ENCODE data around the gene ANKRD30B. TPM values are rescaled to one million over a fixed set of nuclear protein-coding genes. Genes with fewer than 3 reads are reported as not detected.
"Not testable (repeated sequence)": the region's sequence is repeated elsewhere in the genome, so short reads cannot be mapped to it uniquely, and the experiment has no call there.

The ANKRD30B gene
- total RNA-seq, 1 experiment from 2014 or later, result not detected

DNA sequence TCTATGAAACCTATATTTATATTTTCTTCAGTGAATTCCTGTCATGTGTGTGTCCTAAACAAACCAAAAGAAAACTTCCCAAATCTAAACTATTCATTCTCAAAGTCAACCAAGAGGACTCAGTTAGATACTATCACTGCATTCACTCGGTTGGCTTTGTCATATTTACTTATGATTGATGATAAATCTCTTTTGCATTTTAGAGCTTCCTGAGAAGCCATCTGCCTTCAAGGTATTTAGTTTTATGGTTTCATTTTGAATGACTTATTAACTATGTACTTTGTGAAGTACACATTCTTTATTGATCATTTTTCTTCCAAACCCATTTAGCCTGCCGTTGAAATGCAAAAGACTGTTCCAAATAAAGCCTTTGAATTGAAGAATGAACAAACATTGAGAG lies 36.2 kb downstream of the ANKRD30B start:
- H3K27me3 ChIP-seq (ENCODE audit: control insufficient read depth, insufficient read depth, low read length), result no peaks in the 10 kb centered on the region
- DNase-seq (ENCODE audit: low read depth, low spot score) (no peak), ATAC-seq (no peak)
- no peak overlapping the region for H3K4me3 ChIP-seq (ENCODE audit: low read depth in 2 of 2, low read length in 2 of 2)
- no peak for TF ChIP-seq TCF7L2 (IDR thresholded peaks at IDR 0.05; ENCODE audit: low read depth, low read length)
- no peak for TF ChIP-seq CTCF (IDR thresholded peaks at IDR 0.05)
- TF ChIP-seq, protein P1, sequence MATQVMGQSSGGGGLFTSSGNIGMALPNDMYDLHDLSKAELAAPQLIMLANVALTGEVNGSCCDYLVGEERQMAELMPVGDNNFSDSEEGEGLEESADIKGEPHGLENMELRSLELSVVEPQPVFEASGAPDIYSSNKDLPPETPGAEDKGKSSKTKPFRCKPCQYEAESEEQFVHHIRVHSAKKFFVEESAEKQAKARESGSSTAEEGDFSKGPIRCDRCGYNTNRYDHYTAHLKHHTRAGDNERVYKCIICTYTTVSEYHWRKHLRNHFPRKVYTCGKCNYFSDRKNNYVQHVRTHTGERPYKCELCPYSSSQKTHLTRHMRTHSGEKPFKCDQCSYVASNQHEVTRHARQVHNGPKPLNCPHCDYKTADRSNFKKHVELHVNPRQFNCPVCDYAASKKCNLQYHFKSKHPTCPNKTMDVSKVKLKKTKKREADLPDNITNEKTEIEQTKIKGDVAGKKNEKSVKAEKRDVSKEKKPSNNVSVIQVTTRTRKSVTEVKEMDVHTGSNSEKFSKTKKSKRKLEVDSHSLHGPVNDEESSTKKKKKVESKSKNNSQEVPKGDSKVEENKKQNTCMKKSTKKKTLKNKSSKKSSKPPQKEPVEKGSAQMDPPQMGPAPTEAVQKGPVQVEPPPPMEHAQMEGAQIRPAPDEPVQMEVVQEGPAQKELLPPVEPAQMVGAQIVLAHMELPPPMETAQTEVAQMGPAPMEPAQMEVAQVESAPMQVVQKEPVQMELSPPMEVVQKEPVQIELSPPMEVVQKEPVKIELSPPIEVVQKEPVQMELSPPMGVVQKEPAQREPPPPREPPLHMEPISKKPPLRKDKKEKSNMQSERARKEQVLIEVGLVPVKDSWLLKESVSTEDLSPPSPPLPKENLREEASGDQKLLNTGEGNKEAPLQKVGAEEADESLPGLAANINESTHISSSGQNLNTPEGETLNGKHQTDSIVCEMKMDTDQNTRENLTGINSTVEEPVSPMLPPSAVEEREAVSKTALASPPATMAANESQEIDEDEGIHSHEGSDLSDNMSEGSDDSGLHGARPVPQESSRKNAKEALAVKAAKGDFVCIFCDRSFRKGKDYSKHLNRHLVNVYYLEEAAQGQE (IDR thresholded peaks at IDR 0.05; ENCODE audit: insufficient read depth in 1 of 2, low read depth in 2 of 2, low read length in 1 of 2), result no peak
- TF ChIP-seq SIN3A (IDR thresholded peaks at IDR 0.05; ENCODE audit: borderline replicate concordance, insufficient read depth, low read depth, low read length), result no peak
- no peak for TF ChIP-seq POLR2AphosphoS5 (IDR thresholded peaks at IDR 0.05; ENCODE audit: low read depth, low read length)
- intact Hi-C loops (cut with micrococcal nuclease; ENCODE audit: unreplicated experiment) (no loop called here), in situ Hi-C loops (cut with HindIII; ENCODE audit: low pct_unique_long_range_greater_than_20kb, low sequenced_read_pairs) (no loop called here)
- POLR2A ChIA-PET, result no interaction called here
- H3K9me3 ChIP-seq (ENCODE audit: control insufficient read depth, insufficient read depth, low read depth, low read length), result no peaks in the 10 kb centered on the region
- H3K36me3 ChIP-seq (ENCODE audit: control insufficient read depth, insufficient read depth, low read length), result no peaks in the 10 kb centered on the region
- no TSS peak for BruUV-seq (replicated peaks)
- H3K27ac ChIP-seq (ENCODE audit: low read length), result no peak overlapping the region
- no peaks in the 10 kb centered on the region for H3K4me1 ChIP-seq (ENCODE audit: control insufficient read depth, insufficient read depth, low read length)
- CTCF ChIA-PET, result no interaction called here

DNA sequence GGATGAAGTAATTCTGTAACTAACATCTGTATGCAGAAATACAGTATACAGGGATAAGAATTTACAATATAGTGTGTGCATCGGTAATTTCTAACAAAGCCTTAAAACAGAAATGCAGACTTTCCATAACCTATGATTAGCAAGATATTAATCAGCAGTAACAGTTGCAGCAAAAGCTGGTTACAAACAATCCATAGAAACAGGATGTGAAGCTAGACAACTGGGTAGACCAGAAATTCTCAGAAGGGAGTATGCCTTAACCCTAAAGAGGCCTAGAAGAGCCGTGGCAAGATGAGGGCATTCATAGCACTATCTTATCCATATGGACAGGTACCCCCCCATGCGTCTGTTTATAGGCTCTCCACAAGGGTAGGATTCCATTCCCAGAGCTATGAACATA lies 48.9 kb downstream of the ANKRD30B start:
- BruUV-seq (replicated peaks); DNase-seq (ENCODE audit: low read depth, low spot score); CTCF ChIA-PET; H3K9me3 ChIP-seq (ENCODE audit: control insufficient read depth, insufficient read depth, low read depth, low read length); in situ Hi-C loops (cut with HindIII; ENCODE audit: low pct_unique_long_range_greater_than_20kb, low sequenced_read_pairs); H3K36me3 ChIP-seq (ENCODE audit: control insufficient read depth, insufficient read depth, low read length); ATAC-seq; intact Hi-C loops (cut with micrococcal nuclease; ENCODE audit: unreplicated experiment); H3K4me3 ChIP-seq (ENCODE audit: low read depth in 2 of 2, low read length in 2 of 2); POLR2A ChIA-PET; H3K4me1 ChIP-seq (ENCODE audit: control insufficient read depth, insufficient read depth, low read length); H3K27me3 ChIP-seq (ENCODE audit: control insufficient read depth, insufficient read depth, low read length); H3K27ac ChIP-seq (ENCODE audit: low read length): not testable (repeated sequence)

DNA sequence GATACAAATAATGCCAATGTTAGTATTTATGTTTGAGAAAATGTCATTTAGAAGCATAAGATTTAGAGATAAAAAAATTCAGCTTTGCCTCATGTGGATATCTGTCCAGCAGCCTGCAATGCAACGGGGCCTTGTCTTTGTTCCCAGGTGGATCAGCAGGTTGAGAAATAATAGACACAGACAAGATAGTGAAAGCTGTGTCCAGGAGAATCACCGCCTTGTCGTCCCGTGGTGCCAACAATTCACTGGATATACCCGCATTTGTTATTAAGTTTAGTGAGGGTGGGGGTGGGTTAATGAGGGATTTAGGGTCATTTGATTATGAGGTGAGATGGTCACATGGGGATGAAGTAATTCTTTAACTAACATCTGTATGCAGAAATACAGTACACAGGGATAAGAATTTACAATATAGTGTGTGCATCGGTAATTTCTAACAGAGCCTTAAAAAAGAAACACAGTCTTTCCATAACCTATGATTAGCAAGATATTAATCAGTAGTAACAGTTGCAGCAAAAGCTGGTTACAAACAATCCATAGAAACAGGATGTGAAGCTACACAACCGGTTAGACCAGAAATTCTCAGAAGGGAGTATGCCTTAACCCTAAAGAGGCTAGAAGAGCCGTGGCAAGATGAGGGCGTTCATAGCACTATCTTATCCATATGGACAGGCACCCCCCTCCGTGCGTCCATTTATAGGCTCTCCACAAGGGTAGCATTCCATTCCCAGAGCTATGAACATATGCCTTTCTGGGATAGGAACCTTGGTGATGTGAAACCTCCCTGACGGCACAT lies 50.2 kb downstream of the ANKRD30B start:
- H3K27ac ChIP-seq (ENCODE audit: low read length); H3K4me3 ChIP-seq (ENCODE audit: low read depth in 2 of 2, low read length in 2 of 2); H3K4me1 ChIP-seq (ENCODE audit: control insufficient read depth, insufficient read depth, low read length); CTCF ChIA-PET; BruUV-seq (replicated peaks); in situ Hi-C loops (cut with HindIII; ENCODE audit: low pct_unique_long_range_greater_than_20kb, low sequenced_read_pairs); DNase-seq (ENCODE audit: low read depth, low spot score); intact Hi-C loops (cut with micrococcal nuclease; ENCODE audit: unreplicated experiment); H3K27me3 ChIP-seq (ENCODE audit: control insufficient read depth, insufficient read depth, low read length); ATAC-seq; POLR2A ChIA-PET; H3K9me3 ChIP-seq (ENCODE audit: control insufficient read depth, insufficient read depth, low read depth, low read length); H3K36me3 ChIP-seq (ENCODE audit: control insufficient read depth, insufficient read depth, low read length): not testable (repeated sequence)

- H3K4me1 ChIP-seq (ENCODE audit: control insufficient read depth, insufficient read depth, low read length); H3K36me3 ChIP-seq (ENCODE audit: control insufficient read depth, insufficient read depth, low read length); in situ Hi-C loops (cut with HindIII; ENCODE audit: low pct_unique_long_range_greater_than_20kb, low sequenced_read_pairs); POLR2A ChIA-PET; H3K9me3 ChIP-seq (ENCODE audit: control insufficient read depth, insufficient read depth, low read depth, low read length); CTCF ChIA-PET; H3K4me3 ChIP-seq (ENCODE audit: low read depth in 2 of 2, low read length in 2 of 2); DNase-seq (ENCODE audit: low read depth, low spot score); H3K27me3 ChIP-seq (ENCODE audit: control insufficient read depth, insufficient read depth, low read length); BruUV-seq (replicated peaks); ATAC-seq; H3K27ac ChIP-seq (ENCODE audit: low read length); intact Hi-C loops (cut with micrococcal nuclease; ENCODE audit: unreplicated experiment): not testable (repeated sequence)
Observed at GRCh38 chr18:14811081-14811480, 63.1 kb downstream of the ANKRD30B start.

DNA sequence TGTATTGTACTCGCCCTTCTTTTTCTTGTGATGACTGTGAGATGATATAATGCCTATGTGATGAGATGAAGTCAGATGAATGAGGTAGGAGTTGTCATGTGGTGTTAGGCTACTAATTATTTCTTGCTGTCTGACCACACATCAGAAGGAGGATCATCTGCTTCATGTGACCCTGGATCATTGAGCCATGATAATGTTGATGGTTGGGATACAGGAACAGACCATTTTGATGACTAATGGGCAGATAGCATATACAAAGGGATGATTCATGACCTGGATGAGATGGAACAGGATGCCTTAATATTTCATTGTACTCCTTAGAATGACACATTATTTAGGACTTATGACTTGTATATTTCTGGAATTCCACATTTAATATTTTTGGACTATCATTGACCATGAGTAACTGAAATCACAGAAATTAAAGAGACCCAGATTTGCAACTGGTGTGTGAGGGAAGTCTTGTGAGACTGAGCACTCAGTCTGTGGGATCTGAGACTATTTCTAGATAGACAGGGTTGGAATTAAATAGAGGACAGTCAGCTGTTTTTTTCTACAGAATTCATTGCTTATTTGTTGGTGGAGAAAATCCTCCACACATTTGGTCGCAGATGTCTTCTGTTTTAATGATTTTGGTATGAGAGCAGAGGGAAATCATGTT lies 79.1 kb downstream of the ANKRD30B start:
- POLR2A ChIA-PET; H3K36me3 ChIP-seq (ENCODE audit: control insufficient read depth, insufficient read depth, low read length); BruUV-seq (replicated peaks); H3K9me3 ChIP-seq (ENCODE audit: control insufficient read depth, insufficient read depth, low read depth, low read length); H3K4me1 ChIP-seq (ENCODE audit: control insufficient read depth, insufficient read depth, low read length); CTCF ChIA-PET; H3K27me3 ChIP-seq (ENCODE audit: control insufficient read depth, insufficient read depth, low read length); in situ Hi-C loops (cut with HindIII; ENCODE audit: low pct_unique_long_range_greater_than_20kb, low sequenced_read_pairs); H3K4me3 ChIP-seq (ENCODE audit: low read depth in 2 of 2, low read length in 2 of 2); intact Hi-C loops (cut with micrococcal nuclease; ENCODE audit: unreplicated experiment); H3K27ac ChIP-seq (ENCODE audit: low read length); ATAC-seq: not testable (repeated sequence)
- DNase-seq (ENCODE audit: low read depth, low spot score), result peak; percentile 0
